Endodermal cell (in vitro differentiated cells): Measurements from ENCODE around the gene TLL1. TPM values are rescaled to one million over a fixed set of nuclear protein-coding genes. Genes with fewer than 3 reads are reported as not detected.

Source experiments
- DNase-seq: peaks from one replicate; pipeline ENCODE4 v3.0.0-alpha.2; 2017
- H3K27ac ChIP-seq: 2 replicates; pipeline ENCODE4 v1.5.1; 2013; ENCODE audit warnings: mild to moderate bottlenecking, low read depth, low read length, moderate library complexity
- H3K27me3 ChIP-seq: 2 replicates; pipeline ENCODE4 v1.6.1; 2013; ENCODE audit warnings: mild to moderate bottlenecking, low read length, moderate library complexity; ENCODE audit not compliant: insufficient read depth, control insufficient read depth, poor library complexity, severe bottlenecking
- H3K36me3 ChIP-seq: 2 replicates; pipeline ENCODE4 v1.7.0; 2013; ENCODE audit warnings: mild to moderate bottlenecking, low read length, moderate library complexity; ENCODE audit not compliant: control insufficient read depth, insufficient read depth
- H3K4me1 ChIP-seq: one replicate; pipeline ENCODE4 v1.7.0; 2013; ENCODE audit warnings: low read length; ENCODE audit not compliant: control insufficient read depth, insufficient read depth
- H3K4me3 ChIP-seq: 2 replicates; pipeline ENCODE4 v1.5.1; 2013; ENCODE audit warnings: mild to moderate bottlenecking, low read length, moderate library complexity
- H3K9ac ChIP-seq: 2 replicates; pipeline ENCODE4 v1.6.1; 2013; ENCODE audit warnings: mild to moderate bottlenecking, low read length, moderate library complexity; ENCODE audit not compliant: poor library complexity, severe bottlenecking; ENCODE audit errors: extremely low read depth
- H3K9me3 ChIP-seq: 2 replicates; pipeline ENCODE4 v1.6.1; 2013; ENCODE audit warnings: mild to moderate bottlenecking, low read length, moderate library complexity; ENCODE audit not compliant: control insufficient read depth
- H3K27ac Mint-ChIP-seq: 2 replicates; pipeline ENCODE4 v1.8.0; 2020; ENCODE audit warnings: mixed read lengths
- H3K27me3 Mint-ChIP-seq: 2 replicates; pipeline ENCODE4 v1.8.0; 2021; ENCODE audit warnings: mild to moderate bottlenecking, mixed read lengths; ENCODE audit not compliant: insufficient read depth
- H3K36me3 Mint-ChIP-seq: 2 replicates; pipeline ENCODE4 v1.8.0; 2020; ENCODE audit warnings: low read depth, mixed read lengths
- H3K4me1 Mint-ChIP-seq: 2 replicates; pipeline ENCODE4 v1.8.0; 2020; ENCODE audit warnings: mixed read lengths
- H3K4me3 Mint-ChIP-seq: 2 replicates; pipeline ENCODE4 v1.8.0; 2020; ENCODE audit warnings: mild to moderate bottlenecking, moderate library complexity, mixed read lengths
- H3K9me3 Mint-ChIP-seq: 2 replicates; pipeline ENCODE4 v1.8.0; 2020; ENCODE audit warnings: mild to moderate bottlenecking, mixed read lengths
- CTCF ChIP-seq: fragments of 200-600 bp; sonication (generic); conservative IDR thresholded peaks from 2 replicates; pipeline ENCODE4 v1.5.0; 2021; ENCODE audit warnings: antibody characterized with exemption, mild to moderate bottlenecking
- WGBS, 2 experiments: methylation state at CpG; one replicate each; pipeline versions ENCODE4 v1.1.5 to v1.1.7; 2013; ENCODE audit warnings: missing lambda C conversion rate in 2 of 2, mixed read lengths in 1 of 2; ENCODE audit not compliant: insufficient coverage in 1 of 2, insufficient read length in 1 of 2; 5-methylcytosine and 5-hydroxymethylcytosine counted together
- total RNA-seq, 2 donors: library from RNA; stranded (reverse); fragmentation: NEBNext Ultra II Directional in 1 of 2; extraction: Animal tissue kit (Norgen Biotek cat#: 25700) in 1 of 2; gene quantifications; 2 replicates in 1 of 2; 3 replicates in 1 of 2; pipeline ENCODE4 v1.2.1, GENCODE V29; 2021

Gene TLL1
- total RNA-seq, 2 donors from 2014 or later: 0.18 to 3.8 TPM

- Histone ChIP-seq H3K36me3 (no peaks in the 10 kb centered on the region), H3K9me3 (no peaks in the 10 kb centered on the region), H3K4me1 (no peaks in the 10 kb centered on the region), H3K4me3 (no peak overlapping the region), H3K27ac (no peak overlapping the region), H3K9ac (no peak overlapping the region), H3K27me3 (peaks cover 5% of the 10 kb centered on the region)
- H3K4me3 Mint-ChIP-seq: no peak overlapping the region
- no peaks in the 10 kb centered on the region for H3K9me3 Mint-ChIP-seq
- H3K27ac Mint-ChIP-seq: no peak overlapping the region
- H3K36me3 Mint-ChIP-seq: no peaks in the 10 kb centered on the region
- DNase-seq: no peak
- no peaks in the 10 kb centered on the region for H3K4me1 Mint-ChIP-seq
- TF ChIP-seq CTCF: no peak
- H3K27me3 Mint-ChIP-seq: no peaks in the 10 kb centered on the region
- 93 to 100% methylated on average over 1 to 6 of the region's 6 CpGs for WGBS, 2 experiments
Observed at GRCh38 chr4:166143227-166143626, 270.2 kb downstream of the TLL1 start.

- Histone ChIP-seq H3K27ac (no peak overlapping the region), H3K9ac (no peak overlapping the region), H3K4me1 (no peaks in the 10 kb centered on the region), H3K4me3 (no peak overlapping the region), H3K36me3 (no peaks in the 10 kb centered on the region), H3K27me3 (no peaks in the 10 kb centered on the region), H3K9me3 (no peaks in the 10 kb centered on the region)
- no peaks in the 10 kb centered on the region for H3K36me3 Mint-ChIP-seq
- no peak overlapping the region for H3K27ac Mint-ChIP-seq
- no peak overlapping the region for H3K4me3 Mint-ChIP-seq
- TF ChIP-seq CTCF: no peak
- H3K4me1 Mint-ChIP-seq: no peaks in the 10 kb centered on the region
- no peaks in the 10 kb centered on the region for H3K9me3 Mint-ChIP-seq
- WGBS, 2 experiments: 94% methylated on average over 4 of the region's 4 CpGs; no CpG with 5 or more reads in 1 of the 2 experiments
- H3K27me3 Mint-ChIP-seq: no peaks in the 10 kb centered on the region
- DNase-seq: no peak
Observed at GRCh38 chr4:166144607-166145006, 271.6 kb downstream of the TLL1 start.

DNA sequence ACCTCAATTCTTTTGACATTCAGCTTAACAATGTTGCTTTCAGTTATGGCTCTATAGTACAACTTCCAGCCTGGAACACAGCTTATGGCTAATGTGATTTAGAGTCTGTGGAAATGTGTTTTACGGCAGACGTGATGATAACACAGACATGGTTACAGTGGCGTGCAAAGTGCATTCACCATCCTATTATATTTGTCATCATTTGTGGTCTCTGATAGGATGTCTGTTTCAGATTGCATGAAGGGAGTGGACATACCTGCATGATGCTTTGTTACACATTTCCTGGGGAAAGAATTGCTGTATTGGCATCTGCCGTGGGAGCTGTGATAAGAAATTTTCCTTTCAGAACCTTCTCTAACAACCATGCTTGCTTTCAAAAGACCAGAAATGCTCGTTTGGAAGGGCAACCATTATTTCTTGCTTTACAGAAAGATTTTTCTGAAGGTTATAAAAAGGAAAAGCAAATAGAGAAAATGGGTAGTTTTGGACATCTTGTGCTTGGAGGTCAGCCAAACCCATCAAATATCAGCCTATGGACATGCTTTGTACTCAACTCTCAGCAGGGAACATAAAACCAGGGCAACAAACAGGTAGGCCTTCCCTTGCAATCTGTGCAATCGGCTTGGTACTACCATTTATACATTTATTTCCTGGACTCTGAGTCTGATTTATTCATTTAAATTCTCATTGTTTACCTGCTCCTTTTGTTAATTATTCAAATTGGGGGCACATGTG is 273.9 kb downstream of the TLL1 start:
- no peak overlapping the region for H3K27ac Mint-ChIP-seq
- H3K4me3 Mint-ChIP-seq: no peak overlapping the region
- DNase-seq: no peak
- Histone ChIP-seq H3K4me3 (no peak overlapping the region), H3K36me3 (no peaks in the 10 kb centered on the region), H3K9me3 (no peaks in the 10 kb centered on the region), H3K27ac (no peak overlapping the region), H3K9ac (no peak overlapping the region), H3K27me3 (no peaks in the 10 kb centered on the region), H3K4me1 (no peaks in the 10 kb centered on the region)
- 89% methylated on average over 6 of the region's 6 CpGs; no CpG with 5 or more reads in 1 of the 2 experiments for WGBS, 2 experiments
- no peaks in the 10 kb centered on the region for H3K27me3 Mint-ChIP-seq
- H3K36me3 Mint-ChIP-seq: no peaks in the 10 kb centered on the region
- TF ChIP-seq CTCF: no peak
- no peaks in the 10 kb centered on the region for H3K4me1 Mint-ChIP-seq
- no peaks in the 10 kb centered on the region for H3K9me3 Mint-ChIP-seq
